Ramos (cell line): ENCODE results near the gene CCDC63.

Source experiments
- in situ Hi-C: fragments of 300-500 bp; cut with MboI; formaldehyde crosslinking; loops from one replicate; pipeline ENCODE4 v1.14.3; 2022; ENCODE audit warnings: low sequenced_read_pairs; ENCODE audit not compliant: unreplicated experiment

The CCDC63 gene

DNA sequence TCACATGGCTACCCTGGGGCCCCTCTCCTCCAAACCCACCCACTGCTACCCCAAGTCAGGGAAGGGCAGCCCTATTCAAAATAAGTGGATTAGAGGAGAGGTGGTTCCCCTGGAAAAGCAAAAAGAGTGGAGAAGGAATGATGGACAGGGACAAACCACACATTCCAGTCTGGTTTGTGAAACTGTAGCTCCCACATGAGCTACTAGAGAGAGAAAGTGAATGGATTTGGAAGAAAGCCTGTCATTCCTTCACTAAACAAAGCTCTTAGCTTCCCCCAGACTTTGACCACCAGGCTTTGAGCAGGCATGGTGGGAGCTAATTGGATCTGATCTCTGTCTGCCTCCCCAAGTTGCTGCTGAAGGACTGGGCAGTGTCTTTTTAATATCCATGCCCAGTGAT lies 28.0 kb downstream of the CCDC63 start:
- in situ Hi-C loops, result no loop called here

DNA sequence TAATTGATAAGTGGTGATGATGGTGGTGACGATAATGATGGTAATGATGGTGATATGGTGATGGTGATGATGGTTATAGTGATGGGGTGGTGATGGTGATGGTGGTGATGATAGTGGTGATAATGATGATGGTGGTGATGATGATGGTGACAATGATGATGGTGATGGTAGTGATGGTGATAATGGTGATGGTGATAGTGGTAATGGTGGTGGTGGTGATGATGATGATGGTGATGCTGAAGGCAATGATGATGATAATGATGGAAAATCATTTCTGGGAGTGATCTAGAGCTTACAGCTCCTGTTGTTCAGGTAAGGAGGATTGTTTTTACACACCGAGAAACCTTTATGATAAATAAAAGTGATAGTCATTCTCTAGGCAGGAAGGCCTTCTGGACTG lies 33.9 kb downstream of the CCDC63 start:
- in situ Hi-C loops, result no loop called here

DNA sequence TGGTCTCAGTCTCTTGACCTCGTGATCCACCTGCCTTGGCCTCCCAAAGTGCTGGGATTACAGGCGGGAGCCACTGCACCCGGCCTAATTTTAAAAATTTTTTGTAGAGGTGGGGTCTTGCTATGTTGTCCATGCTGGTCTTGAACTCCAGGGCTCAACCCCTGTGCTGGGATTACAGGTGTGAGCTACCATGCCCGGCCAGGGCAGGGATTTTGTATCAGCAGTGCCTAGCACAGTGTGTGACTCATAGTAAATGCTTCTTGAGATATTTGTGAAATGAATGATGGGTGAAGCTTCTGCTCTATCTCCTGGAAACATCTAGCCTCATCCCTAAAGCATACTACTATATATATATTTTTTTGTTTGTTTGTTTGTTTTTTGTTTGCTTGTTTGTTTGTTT lies 36.5 kb downstream of the CCDC63 start:
- in situ Hi-C loops, result no loop called here

DNA sequence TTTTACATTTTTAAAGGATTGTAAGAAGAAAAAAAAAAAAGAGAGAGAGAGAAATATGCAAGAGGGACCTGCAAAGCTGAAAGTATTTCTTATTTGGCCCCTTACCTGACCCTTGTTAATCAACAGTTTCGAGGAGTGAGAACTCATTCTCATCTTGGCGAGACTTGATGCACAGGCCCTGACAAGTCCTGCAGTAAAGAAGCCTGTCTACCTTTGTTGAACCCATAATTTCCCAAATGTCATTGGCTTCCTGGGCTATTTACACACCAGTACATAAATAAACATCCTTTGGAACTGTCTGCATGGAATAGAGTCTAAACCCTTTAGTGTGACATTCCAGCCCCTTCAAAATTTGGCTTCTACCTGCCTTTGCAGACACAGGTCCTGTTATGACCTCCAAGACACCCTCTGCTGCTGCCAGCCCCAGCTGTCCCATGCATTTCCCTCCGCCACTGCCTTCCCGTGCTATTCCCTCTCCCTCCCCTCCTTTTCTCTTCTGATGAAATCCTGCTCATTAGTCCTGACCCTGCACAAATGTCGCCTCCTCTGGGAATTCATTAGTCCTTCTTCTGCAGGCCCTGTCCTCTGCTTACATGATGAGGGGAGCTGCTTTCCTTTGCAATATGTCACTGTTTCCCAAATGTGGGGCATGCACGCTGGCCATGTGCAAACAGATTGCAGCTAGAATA lies 38.5 kb downstream of the CCDC63 start:
- in situ Hi-C loops, result no loop called here

DNA sequence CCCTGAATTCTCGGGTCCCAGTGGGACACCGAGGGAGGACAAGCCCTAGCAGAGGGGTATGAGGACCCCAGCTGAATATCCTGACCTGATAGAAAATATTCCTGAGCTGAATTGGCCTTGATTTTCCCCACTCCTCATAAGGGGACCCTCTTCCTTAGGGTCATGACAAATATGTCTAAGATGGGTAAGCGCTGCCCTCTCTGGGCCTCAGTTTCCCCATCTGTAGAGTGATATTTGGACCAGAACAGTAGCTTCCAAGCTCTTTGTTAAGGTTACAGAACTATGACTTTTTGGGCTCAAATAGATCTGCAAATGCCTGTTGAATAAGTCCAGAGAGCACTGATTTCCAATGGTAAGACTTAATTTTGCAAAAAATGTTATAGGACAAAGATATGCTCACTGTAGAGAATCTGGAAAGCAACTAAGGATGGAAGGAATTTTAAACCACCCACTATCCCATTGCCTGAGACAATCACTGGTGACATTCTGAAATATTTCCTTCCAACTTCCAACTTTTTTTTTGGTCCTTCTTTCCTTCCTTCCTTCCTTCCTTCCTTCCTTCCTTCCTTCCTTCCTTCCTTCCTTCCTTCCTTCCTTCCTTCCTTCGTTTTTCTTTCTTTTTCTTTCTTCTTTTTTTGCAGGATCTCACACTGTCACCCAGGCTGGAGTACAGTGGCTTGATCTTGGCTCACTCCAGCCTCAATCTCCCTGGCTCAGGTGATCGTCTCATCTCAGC lies 41.6 kb downstream of the CCDC63 start:
- in situ Hi-C loops, result no loop called here

DNA sequence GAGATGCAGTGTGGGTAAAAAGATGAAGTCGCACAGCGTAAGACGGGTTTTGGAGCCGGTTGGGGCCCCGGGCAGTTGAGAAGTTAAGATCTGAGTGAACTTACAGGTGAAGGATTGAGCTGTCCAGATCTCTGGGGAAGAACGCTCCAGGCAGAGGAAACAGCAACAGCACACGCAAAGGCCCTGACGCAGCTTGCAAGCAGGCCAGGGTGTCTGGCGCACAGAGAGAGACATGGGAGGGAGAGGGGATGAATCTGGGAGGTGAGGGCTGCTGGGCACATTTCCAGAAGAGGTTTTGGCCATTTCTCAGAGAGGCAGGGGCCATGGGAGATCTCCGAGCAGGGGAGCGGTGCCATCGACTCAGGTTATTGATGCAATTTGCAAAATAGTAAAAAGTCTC lies 42.6 kb downstream of the CCDC63 start:
- in situ Hi-C loops, result no loop called here

DNA sequence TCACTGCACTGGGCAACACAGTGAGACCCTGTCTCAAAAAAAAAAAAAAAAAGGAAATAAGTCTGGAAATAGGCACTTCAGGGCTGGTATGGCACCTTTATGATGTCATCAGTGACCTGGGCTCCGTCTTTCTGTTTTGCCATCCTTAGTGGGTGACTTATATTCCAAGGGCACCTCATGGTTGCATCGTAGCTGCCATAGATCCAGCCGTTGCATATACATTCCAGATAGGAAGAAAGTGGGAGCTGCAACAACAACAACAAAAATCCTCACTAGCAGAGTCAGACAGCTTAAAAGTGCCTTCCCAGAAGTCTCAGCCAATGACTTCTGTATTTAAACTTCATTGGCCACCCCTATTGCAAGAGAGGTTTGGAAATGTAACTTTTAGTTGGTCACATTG lies 47.2 kb downstream of the CCDC63 start:
- in situ Hi-C loops, result no loop called here

DNA sequence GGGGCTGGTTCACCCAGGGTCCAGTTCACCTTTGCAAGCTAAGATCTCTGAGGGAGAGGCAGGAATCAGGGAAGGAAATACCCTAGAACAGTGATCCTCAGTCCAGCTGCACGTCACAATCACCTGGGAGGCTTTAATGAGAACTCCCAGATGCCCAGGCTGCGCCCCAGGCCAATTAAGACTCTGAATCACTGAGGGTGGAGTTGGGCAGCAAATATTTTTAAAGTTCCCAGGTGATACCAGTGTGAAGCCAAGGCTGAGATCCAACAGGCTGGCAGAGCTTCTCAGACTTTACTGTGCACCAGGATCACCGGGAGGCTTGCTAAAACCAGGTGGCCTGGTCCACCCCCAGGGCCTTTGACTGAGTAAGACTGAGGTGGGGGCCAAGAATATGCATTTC lies 49.8 kb downstream of the CCDC63 start:
- in situ Hi-C loops, result no loop called here

DNA sequence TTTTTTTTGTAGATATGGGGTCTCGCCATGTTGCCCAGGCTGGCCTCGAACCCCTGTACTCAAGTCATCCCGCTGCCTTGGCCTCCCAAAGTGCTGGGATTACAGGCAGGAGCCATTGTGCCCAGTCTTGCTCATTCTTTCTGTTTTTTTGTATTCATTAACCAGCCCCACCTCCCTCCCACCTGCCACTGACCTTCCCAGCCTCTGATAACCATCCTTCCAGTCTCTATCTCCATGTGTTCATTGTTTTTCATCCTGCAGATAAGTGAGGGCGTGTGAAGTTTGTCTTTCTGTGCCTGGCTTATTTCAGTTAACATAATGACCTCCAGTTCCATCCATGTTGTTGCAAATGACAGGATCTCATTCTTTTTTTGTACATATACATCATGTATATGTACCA lies 54.6 kb downstream of the CCDC63 start:
- in situ Hi-C loops, result no loop called here

DNA sequence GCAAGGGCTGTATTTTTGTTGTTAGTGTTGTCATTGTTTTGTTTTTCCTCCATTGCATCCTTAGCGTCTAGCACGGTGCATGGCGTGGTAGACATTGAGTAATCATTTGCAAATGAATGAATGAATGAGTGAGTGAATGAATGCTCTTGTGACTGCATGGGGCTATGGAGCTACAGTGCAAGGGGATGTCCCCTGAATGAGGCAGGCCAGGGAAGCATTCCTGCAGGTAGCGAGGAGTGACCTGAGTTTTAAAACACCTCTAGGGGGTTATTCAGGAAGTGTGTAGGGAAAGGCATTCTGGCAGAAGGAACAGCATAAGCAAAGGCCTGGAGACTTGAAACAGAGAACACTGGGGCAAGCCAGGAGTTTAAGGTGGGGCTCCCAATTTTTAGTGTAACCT lies 56.7 kb downstream of the CCDC63 start:
- in situ Hi-C loops, result no loop called here

DNA sequence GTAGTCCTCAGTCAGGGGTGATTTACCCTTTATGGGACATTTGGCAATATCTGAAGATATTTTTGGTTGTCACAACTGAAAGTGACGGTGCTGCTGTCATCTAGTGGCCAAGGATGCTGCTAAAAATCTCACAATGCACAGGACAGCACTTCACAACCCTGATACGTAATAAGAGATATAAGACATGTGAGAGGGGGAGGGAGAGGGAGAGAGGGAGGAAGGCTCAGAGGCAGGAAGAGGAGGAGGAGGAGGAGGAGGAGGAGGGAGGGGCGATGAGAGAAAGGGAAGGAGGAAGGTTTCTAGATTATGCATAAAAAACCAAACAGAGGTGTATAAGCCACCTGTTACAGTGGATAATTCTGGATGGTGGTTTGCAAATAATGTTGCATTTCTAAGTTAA lies 59.3 kb downstream of the CCDC63 start:
- in situ Hi-C loops, result no loop called here

DNA sequence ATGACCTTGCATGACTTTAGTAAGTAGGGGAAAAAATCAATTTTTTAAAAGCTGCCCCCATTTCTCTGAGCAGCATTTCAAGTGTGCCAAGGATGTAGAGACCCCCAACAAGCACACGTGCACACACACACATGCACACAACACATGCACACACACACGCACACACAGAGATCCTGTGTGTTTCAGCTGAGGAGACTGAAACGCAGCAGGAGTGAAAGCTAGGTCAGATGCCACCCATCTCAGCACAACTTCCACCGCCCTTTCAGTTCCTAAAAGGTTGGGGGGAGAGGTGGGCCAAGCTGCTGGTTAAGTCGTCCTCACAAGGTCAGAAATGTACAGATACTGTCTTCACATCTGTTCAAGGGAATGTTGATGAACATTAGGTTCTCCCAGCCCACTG lies 59.7 kb downstream of the CCDC63 start:
- in situ Hi-C loops, result no loop called here

DNA sequence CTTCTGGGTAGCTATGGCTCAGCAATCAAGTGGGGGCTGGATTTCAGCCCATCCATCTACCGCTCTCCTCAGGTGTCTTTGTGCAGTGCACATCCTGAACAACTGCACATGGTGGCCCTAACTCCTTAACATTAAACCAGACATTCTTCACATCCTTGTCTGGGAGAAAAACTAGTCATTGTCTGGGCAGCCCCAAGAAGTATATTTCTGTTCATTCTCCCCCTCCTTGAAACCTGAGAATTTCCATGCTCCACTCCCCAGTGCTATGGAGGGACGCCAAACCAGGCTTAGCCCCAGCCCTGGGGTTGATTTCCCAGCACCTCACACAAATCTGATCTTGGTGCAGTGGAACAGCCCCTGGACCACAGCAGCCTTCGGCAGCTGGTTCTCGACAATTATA lies 60.2 kb downstream of the CCDC63 start:
- in situ Hi-C loops, result no loop called here

DNA sequence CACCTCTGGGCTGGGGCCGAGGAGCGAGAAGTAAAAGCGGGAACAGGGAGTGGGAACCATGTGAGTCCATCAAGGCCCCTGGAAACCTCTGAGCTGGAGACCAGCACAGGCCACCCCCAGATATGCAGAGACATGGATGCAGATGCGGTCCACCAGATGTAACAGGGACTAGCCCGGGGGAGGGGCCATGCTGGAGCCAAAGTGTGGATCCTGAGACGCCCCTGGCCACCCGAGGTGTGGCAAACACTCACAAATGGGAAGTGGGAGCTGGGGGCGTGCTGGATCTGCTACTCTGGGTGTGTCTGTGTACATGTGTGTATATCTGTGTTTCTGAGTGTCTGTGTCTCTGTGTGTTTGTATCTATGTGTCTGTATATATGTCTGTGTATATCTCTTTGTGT lies 60.8 kb downstream of the CCDC63 start:
- in situ Hi-C loops, result no loop called here

DNA sequence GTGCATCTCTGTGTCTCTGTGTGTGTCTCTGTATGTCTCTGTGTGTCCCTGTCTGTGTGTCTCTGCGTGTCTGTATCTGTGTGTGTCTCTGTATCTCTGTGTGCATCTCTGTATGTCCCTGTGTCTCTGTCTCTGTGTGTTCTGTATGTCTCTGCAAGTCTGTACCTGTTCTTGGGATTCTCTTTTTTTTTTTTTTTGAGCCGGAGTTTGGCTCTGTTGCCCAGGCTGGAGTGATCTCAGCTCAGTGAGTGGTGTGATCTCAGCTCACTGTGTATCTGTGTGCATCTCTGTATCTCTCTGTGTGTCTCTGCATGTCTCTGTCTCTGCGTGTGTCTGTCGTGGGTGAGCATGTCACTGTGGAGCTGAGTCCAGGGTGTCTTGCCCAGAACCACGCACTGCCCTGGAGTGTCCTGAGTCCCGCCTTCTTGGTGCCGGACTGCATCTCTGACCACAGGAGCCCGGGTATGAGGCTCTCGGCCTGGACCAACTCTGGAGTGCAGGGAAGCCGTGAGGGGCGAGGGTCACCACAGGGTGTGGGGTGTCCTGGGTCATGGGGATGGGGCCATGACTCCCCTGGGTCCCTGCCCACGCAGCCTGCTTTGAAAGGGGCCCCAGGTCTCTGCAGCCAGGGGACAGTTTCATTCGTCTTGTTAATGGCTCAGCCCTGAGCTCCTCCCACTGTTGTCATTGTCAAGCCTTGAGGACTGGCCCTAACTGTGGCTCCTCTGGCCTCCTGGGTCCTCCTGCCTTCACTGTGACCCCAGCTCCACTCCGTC lies 61.8 kb downstream of the CCDC63 start:
- in situ Hi-C loops, result no loop called here

DNA sequence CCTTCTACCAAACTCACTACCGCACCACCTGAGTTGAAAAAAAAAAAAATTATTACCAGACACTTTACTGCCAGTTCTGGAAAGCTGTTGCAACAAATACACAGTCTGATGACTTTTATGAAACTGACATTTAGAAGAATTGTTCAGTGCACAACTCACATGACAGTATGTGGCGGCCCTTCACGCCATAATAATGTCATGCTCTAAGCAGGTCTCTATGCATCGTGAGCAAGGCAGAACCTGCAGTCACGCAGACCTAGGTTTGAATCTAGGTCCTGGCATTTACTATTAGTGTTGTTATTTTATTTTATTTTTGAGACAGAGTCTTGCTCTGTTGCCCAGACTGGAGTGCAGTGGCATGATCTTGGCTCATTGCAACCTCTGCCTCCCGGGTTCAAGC lies 65.5 kb downstream of the CCDC63 start:
- in situ Hi-C loops, result no loop called here

DNA sequence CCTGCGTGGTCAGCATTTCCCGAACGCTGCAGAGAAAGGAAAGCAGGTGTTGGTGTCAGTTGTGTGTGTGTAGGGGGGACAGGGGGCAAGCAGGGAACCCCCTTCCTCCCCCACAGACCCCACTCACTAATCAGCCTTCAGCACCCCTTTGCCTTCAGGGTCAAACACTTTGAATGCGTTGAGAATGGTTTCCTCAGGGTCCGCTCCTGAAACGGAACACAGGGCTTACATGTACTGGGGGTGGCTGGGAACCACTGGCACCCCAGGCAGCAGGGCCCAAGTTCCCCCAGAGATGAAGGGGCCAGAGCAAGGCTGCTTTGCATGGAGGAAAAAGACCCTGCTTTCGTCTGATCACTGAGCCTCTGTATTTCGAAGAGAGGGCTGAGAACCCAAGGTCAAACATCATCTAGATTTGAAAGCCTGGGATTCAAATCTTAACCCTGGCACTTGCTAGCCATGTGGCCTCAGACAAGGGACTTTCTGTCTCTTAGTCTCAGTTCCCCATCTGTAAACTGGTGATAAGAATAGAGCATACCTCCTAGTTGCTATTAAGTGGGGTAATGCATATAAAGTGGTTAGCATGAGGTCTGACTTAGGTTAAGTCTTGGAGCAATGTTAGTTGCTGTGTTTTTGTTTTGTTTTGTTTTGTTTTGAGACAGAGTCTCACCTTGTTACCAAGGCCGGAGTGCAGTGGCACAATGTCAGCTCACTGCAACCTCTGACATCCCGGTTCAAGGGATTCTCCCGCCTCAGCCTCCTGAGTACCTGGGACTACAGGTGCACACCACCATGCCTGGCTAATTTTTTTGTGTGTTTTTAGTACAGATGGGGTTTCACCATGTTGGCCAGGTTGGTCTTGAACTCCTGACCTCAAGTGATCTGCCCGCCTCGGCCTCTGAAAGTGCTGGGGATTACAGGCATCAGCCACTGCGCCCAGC lies 66.6 kb downstream of the CCDC63 start:
- in situ Hi-C loops, result no loop called here

DNA sequence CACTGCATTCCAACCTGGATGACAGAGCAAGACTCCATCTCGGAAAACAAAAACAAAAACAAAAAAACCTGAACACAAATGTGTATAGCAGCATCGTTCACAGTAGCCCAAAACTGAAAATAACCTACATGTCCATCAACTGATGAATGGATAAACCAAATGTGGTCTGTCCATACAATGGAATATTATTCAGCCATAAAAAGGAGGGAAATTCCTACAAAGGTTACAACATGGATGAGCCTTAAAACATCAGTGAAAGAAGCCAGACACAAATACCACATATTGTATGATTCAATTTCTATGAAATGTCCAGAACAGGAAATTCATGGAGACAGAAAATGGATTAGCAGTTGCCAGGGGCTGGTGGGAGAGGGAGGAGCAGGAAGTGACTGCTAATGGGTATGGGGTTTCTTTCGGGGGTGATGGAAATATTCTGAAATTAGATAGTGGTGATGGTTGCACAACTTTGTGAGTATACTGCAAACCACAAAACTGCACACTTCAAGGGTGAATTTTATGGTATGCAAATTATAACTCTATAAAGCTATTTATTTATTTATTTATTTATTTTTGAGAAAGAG lies 69.6 kb downstream of the CCDC63 start:
- in situ Hi-C loops, result no loop called here

DNA sequence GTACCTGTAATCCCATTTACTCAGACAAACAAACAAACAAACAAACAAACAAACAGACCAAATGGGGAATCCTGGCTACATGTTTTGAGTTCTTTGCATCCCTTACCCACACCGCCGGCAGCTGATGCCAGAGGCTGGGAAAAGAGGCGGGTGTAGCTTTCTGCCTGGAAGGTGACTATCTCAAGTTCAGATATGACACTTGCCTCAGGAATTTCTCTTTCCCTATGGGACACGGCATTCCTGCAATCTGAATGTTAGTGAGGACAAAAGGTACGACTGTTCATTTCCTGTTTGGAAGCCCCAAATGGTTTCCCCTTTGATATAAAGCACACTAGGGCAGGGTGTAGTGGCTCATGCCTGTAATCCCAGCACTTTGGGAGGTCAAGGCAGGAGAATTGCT lies 70.7 kb downstream of the CCDC63 start:
- in situ Hi-C loops, result no loop called here

DNA sequence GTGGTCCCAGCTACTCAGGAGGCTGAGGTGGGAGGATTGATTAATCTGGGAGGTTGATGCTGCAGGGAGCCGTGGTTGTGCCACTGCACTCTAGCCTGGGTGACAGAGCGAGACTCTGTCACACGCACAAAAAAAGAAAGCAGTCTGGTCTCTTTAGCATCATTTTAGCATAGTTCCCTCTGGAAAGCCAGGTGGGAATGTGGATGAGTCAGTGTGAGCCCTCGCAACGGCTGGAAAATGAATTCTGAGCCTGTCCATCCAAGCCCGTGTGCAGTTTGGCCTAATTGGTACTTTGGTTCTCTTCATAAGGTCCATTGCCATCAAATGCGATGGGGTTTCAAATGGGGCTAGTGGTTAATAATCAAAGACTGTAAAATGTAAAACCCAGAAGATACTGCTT lies 71.2 kb downstream of the CCDC63 start:
- in situ Hi-C loops, result no loop called here
